GM19467 (cell line): ENCODE data around the gene SUN3.

Source experiments
- ATAC-seq: cut with Tn5 transposase; IDR thresholded peaks from one replicate; pipeline ENCODE4 v1.9.1; 2021; ENCODE audit warnings: mild to moderate bottlenecking, moderate library complexity; ENCODE audit not compliant: unreplicated experiment

Gene SUN3

DNA sequence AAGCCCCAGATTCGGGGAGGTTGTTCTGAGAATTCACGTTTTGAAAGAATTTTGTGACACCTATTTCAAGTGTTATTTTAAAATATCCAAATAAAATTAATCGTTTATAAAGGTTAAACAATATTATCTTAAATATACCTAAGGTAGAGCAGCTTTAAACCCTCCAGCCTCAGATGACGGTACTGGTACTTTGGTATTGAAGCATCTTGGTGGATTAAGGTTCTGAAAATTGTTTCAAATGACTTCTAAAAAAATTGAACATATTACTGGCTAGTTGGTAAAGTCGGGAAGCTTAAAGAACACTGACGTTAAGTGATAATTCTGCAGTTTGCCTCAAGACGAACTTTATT, 49.1 kb downstream of the SUN3 start:
- ATAC-seq: no peak

DNA sequence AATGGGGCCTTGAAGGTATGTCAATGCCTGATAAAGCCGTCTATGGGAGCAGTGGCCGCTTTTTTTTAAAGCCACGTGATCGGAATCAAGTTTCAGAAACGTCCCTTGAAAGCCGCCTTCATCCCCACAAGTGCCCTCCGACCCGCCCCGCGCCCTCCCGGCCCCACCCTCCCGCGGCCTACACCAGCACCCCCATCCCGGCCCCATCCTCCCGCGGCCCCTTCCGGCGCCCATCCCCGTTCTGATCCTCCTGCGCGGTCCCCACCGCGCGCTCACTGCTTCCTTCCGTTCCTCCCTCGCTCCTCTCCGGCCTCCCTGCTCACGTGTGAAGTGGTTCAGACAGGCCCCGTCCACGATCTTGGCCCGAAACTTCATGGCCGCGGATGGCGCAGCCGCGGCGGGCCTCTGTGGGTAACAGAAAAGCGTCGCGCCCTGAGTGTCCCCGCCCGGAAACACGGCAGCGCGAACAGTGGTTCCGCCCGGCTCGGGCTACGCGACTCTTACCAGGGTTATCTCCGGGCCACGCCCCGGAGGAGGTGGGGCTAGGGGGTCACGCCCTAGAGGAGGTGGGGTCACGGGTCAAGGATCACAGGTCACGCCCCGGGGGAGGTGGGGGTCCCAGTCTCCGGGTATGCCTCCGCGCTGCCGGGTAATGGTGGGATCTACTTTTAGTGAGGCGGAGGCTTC, 49.6 kb downstream of the SUN3 start, which contains the start of gene HUS1:
Gene HUS1, minus strand, starts transcription at position 471 of the 687 bp plus-strand sequence. Its CDS starts 96 bp downstream, at position 375.
- peak; percentile 99 for ATAC-seq

DNA sequence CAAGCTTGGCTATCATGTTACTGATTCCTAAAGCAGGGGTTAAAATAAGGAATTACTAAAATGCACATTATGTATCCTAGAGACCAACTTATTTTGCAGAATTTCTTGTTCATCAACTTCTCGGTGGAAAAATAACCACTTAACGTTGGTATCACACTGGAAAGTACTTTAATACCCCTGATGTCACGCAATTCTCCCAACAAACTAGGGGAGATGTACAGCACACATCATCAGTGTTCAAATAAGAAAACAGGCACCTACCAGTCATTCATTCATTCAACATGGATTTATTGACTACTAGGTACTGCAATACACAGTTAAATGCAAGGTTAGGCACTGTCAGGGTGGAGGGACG, 50.1 kb downstream of the SUN3 start:
- no peak for ATAC-seq

DNA sequence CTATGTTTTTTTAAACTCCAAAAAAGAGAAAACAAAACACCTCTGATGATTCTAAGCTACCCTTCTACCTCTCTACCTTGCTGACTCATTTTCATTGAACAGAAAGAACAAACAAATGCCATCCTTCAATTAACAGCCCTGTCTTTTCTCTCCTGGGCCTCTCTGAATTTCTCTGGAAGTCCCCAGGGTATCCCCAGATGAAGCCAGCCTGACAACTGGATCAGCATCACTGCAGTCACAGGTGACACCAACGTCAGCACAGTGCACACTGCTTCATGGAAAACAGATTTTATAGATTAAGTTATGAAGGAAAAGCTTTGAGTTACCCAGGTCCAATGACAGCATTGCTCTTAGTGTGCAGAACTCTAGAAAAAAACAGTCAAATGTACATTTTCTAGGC, 55.2 kb downstream of the SUN3 start:
- ATAC-seq: no peak

DNA sequence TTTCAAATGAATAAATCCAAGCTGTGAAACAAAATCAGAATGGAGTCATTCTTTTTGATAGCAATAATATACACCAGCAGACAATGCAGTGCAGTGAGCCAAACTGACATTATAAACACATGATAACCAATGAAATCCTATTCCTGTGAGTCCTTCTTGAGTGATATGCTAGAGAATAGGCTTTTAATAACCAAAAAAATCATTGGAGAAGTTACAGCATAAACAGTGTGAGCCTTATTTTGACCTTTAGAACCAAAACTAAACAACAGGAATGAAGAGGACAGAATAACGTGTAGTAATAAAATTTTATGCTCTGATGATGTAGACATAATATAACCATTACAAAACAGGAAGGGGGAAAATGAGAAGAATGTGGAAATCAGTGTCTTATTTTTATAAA, 58.1 kb downstream of the SUN3 start:
- ATAC-seq: no peak

DNA sequence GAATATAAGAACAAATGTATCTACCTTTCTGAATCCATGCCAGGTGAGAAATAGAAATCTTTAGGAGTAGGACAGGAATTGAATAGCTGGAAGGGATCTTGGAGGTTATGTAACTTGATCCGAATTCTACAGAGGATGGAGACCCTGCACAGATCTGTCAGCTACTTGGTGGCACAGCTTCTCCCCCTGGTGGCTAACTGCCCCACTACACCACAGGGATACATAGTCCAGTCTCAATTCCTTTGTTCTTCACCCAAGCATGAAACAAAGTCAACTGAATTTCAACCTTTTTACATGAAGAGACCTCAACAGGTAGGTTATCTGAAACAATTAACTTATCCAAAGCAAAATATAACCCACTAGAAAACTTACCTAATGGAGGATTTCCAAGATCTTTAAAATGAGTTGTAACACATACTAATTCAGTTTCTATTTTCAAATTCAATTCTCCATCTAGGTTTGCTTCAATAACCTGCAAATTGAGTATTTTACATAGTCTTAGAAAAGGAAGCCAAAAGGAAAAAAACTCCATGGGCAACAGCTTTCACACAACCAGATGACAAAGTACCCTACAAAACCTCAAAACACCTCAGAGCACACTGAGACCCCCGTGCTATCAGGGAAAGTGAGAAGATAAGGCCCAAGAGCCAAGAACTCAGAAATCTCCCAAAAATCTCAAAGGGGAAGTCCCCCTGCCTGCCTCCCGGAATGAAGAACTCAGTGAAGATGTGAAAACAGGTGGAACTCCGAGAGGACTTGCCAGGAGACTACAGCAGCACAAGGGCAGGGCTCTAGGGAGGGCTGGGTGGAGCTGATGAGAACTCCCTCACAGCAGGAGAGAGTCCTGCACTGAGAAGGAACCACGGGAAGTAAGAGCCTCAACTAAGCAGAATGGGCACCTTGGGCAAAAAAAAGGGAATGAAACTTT, 59.8 kb downstream of the SUN3 start:
- no peak for ATAC-seq

DNA sequence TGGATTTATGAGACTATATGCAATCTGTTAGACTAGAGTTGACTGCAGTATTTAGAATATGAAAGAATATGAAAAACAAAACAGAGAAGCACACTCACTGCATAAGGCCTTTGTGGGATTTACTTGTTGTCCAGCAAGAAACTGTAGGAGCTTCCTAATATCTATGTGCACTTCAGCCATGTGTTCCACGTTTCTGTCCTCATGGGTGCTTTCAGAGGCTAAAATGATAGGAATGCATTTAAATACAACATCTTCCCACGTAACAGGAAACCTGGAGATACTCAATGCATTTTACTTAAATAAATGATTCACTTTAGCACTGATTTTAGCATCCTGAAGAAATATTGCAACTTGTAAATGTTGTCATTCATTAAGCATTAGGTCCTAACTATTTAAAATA, 61.2 kb downstream of the SUN3 start:
- no peak for ATAC-seq

DNA sequence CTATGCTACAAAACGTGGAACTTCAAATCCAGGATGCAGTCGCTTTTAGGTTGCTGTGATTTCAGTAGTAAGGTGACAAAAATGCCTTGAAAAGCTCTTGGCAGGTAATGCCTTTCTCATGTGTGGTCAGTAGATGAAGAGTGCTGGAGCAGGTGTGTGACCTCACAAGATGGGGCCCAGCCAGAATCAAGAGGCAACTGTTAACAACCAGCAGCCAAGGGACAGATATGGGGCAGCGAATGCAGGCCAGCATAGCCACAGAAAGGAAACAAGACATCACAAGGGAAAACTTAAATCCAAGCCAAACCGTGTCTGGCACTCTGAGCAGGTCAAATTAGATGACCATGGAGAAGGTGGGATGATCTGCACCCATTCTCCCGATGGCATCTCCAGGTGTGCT, 61.8 kb downstream of the SUN3 start:
- ATAC-seq: no peak

DNA sequence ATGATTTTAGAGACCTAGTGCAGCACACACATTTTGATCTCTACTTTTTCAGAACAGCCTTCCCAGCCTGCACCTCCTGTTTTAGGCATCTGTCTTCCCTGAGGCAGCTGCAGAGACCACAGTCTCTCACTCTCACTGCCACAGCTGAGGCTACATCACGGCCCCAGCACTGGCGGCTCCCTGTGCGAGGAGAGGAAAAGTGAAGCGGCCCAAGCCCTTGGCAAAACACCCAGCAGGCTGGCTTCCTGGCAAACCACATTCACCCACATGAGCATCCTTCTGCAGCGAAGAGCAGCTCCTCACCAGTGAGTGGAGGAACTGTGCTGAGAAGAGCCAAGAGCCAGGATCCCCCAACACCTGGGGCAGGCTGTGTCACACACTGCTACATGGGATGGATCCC, 63.5 kb downstream of the SUN3 start:
- no peak for ATAC-seq

DNA sequence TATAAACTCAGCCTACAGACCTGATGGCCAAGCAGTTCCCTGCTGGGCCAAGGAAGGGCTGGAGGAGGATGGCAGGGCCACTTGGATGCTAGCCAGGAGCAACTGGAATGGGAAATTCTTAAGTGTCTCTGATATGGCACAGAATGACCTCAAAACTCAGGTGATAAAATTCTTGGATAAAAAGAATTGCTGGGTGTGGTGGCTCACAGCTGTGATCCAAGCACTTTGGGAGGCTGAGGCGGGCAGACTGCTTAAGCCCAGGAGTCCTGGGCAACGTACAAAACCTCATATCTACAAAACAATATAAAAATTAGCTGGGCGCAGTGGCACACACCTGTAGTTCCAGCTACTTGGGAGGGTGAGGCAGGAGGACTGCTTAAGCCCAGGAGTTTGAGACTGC, 66.6 kb downstream of the SUN3 start:
- no peak for ATAC-seq

DNA sequence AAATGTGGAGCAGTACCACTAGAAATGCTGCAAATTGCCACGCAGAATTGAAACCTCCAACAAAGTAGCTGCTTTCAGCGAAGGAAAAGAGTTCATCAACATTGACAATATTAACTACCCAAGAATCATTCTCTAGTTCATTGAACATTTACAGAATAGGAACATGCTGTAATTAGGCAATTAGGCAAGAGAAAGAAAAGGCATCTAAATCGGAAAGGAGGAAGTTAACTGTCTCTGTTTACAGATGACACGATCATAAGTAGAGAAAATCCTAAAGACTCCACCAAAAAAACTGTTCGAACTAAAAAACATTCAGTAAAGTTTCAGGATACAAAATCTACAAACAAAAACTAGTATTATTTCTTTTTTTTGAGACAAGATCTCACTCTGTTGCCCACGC, 71.8 kb downstream of the SUN3 start:
- no peak for ATAC-seq

DNA sequence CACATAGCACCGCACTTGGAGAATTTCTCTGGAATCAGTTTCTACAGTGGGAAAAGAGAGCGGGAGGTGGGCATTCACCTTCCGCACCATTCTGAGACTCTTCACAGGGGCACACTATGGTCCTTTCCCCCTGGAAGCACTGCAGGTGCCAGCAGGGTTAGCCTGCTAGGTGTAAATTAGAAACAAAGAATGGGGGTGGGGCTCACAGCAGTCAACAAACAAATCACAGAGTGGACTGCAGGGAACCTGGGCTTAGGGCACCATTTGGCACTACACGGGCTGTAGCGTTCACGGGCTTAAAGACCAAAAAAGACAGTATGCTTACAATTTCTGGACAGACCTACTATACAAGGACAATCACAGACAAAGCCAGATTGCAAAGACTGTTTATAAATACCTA, 72.7 kb downstream of the SUN3 start:
- ATAC-seq: no peak

DNA sequence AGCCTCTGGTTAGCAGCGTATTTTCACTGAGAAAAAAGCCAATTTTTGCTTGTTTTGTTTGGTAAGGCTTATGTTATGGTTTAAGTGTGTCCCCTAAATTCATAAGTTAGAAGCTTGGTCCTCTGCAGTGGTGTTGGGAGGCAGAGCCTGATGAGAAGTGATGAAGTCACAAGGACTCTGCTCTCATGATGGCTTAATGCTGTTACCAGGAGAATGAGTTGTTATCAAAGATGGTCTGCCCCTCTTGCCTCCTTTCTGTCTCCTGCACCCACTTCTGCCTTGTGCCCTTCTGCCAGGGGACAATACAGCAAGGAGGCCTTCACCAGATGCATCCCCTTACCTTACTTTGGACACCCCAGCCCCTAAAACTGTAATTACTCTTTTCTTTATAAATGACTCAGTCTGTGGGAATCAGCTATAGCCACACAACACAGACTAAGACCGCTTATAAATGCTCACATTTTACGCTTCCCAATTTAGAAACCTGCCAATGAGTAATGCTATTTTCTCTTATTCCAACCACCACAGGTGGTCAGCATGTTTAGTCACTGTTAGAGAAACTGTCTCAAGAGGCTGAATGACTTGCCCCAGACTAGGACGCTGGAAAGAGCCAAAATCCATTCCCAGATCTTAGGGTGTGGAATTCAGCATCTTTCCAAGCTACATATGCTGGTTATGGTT, 74.5 kb downstream of the SUN3 start:
- ATAC-seq: no peak

DNA sequence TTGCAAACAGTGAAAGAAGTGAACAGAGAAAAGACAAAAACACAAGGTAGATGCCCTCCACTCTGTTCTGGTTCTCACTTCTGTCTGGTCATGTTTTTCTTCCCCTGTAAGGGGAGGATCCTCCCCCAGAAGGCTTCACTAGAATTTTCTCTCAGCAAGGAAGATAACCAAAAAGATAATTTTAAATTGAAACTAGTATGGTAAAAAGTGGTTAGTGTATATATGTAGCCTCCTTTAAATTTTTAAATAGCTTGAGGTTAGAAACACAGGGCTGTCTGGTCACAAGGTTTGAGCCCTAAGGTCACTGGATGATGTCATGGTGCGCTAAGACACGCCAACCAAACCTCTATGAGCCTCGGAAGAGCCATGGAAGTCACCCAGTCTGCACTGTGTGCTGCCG, 75.1 kb downstream of the SUN3 start:
- no peak for ATAC-seq

DNA sequence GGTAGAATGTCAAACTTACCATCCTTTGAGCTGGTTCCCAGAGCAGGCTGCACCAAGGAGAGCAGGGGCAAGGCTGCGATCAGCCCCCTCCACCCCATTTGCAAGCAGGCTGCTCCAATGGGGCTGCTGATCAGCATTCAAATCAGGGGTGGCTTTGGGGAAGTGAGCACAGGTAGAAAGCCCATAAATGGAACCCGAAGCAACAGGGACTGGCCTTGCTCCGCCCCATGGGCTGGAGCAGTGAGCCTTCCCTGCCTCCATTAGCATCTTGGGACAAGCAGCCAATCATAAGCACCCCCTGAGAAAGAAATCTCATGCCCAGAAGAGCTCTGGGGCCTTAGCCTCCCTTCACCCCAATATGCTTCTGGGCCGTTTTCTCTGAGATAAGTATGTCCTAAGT, 76.7 kb downstream of the SUN3 start:
- ATAC-seq: no peak

DNA sequence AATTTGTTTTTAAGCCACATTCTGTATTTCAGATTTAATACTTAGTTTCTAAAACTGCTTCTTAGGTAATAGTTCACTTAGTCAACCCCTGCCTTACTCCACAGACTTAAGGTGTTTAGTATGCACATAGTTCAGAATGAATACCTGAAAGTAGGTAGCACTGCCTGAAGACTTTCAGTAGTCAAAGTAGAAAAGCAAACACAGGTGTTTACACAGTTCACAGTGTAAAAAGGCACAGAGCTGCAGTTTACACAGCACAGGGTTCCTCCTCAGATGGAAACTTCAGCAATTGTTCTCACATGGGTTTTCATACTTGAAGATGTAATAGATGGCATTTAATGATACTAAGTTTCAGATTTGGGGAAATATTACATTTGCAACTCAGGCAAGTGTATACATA, 77.5 kb downstream of the SUN3 start:
- no peak for ATAC-seq

DNA sequence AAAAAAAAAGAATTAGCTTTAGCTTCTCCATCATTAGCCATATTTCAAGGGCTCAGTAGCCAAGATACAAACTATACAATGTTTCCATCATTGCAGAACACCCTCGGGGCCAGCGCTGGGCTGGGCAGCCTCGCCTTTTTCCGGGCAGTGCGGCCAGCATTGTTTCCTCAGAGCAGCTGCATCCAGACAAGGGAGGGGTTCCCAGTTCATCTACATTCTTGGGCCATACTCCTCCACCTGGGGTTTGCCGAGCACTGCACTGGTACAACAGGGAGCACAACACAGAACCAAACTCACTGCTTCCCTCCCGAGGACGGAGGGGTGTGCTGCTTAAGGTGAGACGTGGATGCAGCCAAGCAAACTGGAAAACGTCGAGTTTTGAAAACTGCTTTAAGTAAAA, 78.2 kb downstream of the SUN3 start:
- ATAC-seq: no peak

DNA sequence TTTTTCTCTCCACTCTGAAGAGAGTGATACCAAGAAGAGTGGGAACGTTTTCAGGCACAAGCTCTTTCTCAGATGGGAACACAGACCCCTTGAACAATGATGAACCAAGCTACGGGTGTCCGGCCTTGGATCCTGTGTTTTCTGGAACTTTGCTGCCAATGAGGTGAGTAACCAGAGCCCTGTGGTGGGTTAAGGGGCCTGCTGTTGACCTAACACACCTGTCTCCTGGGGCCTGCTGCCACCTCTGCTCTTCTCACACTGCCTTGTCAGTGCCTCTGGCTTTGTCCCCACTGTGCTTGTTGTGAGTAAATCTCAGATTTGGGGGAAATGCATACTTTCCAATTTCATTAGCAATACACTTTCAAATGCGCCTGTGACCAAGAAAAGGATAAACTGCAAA, 79.2 kb downstream of the SUN3 start:
- no peak for ATAC-seq

DNA sequence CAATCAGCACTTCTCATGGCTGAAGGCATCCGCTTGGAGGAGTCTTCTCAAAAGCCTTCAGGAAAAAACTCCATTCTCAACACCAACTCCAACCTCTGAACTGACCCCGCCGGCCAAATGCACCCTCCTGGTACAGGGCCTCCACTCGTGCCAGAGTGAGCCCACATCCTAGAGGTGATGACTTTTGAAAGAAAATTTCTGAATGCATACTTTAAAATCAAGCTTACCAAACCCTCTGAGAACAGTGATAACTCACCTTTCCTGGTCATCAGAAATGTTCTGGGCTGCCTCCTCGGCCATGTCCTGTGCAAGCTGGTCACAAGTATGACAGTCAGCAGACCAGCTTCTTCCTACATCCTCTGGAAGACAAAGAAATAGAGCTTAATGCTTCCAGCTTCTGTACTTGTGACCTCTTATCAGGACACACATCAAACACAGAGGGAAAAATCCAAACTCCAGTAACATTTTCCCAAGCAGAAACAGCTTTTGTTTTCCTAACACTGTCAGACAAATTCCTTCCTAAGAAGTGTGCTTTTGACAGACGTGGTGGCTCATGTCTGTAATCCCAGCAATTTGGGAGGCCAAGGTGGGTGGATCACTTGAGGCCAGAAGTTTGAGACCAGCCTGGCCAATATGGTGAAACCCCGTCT, 80.6 kb downstream of the SUN3 start, which contains the start of gene PKD1L1:
Gene PKD1L1, minus strand, starts transcription at position 326 of the 650 bp plus-strand sequence. Its CDS starts 26 bp downstream, at position 300.
- ATAC-seq: no peak

DNA sequence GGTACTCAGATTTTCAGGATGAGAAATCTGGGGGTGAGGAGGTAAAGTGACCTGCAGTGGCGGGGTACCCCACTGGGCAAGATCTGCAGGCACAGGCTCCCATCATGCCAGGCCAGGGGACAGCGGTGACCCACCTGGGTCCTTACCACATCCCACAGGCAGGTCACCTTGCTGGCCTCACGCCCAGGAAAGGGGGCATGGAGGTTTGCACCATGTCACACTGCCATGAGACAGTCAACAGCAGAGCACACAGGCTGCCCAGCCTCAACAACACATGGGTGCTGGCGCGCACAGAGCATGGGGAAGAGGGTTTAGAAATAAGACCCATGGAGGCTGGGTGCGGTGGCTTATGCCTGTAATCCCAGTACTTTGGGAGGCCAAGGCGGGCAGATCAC, 81.6 kb downstream of the SUN3 start:
- no peak for ATAC-seq
